Renal pelvis (tissue), 4 donors: ENCODE data around the gene SLC35E3. TPM values are rescaled to one million over a fixed set of nuclear protein-coding genes. Genes with fewer than 3 reads are reported as not detected.
"Not testable (repeated sequence)": the region's sequence is repeated elsewhere in the genome, so short reads cannot be mapped to it uniquely, and the experiment has no call there.

ENCODE experiments used
- DNase-seq: peaks from one replicate; pipeline ENCODE4 v3.0.0-alpha.2; 2013
- polyA plus RNA-seq, 3 donors: library from polyadenylated mRNA; unstranded; fragments of 120-200 nt; gene quantifications; one replicate each; pipeline ENCODE4 v1.2.1, GENCODE V29; 2013; ENCODE audit not compliant: insufficient read length in 3 of 3

Gene SLC35E3
- polyA plus RNA-seq, 3 donors: 12.8 to 24.0 (median 18.9) TPM

DNA sequence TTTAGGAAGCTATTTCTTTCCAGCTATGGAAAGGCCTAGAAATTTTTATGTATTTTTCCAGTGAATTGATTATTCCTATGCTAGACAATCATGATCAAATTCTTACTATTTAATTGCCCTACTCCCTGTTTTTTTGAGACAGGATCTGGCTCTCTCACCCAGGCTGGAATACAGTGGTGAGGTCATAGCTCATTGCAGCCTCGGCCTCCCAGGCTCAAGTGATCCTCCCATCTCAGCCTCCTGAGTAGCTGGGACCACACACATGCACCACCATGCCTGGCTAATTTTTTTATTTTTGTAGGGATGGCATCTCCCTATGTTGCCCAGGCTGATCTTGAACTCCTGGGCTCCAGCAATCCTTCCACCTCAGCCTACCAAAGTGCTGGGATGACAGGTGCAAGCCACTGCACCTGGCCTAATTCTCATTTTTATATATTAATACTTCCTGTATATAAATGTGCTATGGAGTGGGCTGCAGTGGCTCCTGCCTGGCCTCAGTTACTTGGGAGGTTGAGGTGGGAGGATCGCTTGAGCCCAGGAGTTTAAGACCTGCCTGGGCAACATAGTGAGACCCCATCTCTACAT lies 46.0 kb downstream of the SLC35E3 start:
- DNase-seq: no peak

DNA sequence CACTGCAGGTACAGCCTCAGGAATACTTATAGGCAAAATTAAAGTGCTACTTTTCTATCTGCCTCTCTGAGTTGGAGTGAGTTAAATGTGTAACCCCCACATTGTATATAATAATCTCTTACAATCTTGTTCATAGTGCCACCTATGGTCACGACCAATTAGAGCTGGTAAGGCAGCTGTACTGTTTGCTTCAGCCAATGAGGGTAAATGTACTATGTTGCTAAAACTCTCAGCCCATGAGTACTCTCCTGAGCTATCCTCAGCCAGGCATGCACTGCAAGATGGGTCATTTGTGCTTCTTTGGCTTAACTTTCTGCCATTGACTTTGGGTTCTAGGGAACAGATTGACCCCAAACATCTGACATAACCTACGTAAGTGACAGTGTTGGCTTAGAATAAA lies 47.0 kb downstream of the SLC35E3 start:
- no peak for DNase-seq

DNA sequence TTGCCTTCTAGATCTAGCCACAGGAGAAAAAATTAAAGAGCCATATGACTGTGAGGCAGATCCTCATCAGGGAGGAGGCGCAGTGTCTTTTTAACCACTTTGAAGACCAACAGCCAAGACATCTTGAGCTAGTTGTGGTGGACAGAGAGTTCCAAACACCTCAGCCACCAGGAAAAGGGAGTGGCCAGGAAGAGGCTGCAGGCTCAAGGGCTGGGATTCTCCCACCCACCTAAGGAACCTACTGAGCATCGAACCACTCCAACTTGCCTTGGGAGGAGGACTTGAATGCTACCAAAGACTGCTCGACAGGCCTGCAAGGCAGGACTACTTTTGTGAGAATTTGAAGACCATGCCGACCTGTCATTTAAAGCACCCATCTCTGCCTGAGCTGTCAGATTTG lies 47.5 kb downstream of the SLC35E3 start:
- no peak for DNase-seq

DNA sequence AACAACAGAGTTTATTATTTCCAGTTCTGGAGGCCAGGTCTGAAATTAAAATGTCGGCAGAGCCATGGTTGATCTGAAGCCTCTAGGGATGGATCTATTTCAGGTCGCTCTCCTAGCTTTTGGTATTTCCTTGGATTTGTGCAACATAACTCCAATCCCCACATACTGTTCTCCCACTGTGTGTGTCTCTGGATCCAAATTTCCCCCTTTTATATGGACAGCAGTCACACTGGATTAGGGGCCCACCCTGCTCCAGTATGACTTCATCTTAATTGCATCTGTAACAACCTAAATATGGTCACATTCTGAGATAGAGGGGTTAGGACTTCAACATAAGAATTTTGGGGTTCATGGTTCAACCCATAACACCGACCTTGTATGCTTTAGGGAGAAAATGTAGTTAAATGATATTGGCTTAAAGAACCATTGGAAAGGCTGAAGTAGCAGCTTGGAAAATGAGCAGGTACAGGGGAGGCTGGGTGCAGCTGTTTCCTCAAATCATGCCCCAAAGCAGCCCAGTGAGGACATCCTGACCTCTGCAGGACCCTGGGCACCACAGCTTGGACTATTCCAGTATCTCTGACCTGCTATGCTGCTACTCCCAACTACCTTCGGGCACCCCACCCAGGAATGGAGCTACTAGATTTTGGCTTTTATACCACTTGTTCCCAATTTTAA lies 48.1 kb downstream of the SLC35E3 start:
- no peak for DNase-seq

DNA sequence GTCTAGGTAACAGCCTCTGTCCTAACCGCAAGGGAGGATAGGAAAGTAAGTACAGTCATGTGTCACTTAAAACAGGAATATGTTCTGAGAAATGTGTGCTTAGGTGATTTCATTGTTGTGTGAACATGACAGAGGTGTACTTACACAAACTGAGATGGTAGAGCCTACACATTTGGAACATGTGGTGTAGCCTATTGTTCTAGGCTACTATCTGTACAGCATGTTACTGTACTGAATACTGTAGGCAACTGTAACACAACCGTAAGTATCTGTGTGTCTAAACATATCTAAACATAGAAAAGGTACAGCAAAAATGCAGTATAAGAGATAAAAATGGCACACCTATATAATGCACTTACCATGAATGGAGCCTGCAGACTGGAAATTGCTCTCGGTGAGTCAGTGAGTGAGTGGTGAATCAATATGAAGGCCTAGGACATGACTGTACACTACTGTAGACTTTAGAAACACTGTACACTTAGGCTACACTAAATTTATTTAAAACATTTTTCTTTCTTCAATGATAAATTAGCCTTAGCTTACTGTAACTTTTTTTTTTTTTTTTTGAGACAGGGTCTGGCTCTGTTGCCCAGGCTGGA lies 48.8 kb downstream of the SLC35E3 start:
- DNase-seq: no peak

DNA sequence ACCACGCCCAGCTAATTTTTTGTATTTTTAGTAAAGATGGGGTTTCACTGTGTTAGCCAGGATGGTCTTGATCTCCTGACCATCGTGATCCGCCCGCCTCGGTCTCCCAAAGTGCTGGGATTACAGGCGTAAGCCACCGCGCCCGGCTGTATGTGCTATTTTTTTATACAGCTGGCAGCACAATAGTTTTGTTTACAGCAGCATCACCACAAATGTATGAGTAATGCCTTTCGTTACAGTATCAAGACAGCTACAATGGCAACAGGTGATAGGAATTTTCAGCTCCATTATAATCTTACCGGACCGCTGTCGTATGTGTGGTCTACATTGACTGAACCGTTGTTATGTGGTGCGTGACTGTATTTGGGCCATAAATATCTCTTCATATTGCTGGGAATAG lies 50.4 kb downstream of the SLC35E3 start:
- DNase-seq: no peak

DNA sequence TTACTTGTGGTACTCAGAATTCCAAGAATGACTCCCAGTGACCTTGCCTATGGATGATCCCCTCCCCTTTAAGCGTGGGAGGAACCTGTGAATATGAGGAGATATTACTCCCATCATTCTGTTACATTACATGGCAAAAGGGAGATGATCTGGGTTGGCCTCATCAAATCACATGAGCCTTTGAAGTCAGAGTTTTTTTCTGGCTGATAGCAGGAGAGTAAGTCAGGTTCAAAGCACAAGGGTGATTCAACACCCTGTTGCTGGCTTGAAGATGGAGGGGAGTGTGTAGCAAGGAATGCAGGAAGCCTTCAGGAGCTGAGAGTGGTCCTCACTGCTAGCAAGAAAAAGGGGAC lies 52.9 kb downstream of the SLC35E3 start:
- no peak for DNase-seq

DNA sequence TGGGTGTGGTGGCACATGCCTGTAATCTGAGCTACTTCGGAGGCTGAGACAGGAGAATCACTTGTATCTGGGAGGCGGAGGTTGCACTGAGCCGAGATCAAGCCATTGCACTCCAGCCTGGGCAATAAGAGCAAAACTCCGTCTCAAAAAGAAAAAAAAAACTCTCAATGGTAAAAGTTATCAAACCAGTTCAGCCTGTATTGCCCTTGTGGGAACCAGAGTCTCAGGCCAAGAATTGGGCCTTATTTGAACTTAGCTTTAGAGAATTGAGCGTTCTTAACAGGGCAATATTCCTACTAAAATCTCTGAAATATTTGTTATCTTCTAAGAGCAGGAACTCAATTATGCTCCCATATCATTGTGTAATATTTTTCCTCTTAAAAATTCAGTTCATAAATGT lies 54.3 kb downstream of the SLC35E3 start:
- no peak for DNase-seq

DNA sequence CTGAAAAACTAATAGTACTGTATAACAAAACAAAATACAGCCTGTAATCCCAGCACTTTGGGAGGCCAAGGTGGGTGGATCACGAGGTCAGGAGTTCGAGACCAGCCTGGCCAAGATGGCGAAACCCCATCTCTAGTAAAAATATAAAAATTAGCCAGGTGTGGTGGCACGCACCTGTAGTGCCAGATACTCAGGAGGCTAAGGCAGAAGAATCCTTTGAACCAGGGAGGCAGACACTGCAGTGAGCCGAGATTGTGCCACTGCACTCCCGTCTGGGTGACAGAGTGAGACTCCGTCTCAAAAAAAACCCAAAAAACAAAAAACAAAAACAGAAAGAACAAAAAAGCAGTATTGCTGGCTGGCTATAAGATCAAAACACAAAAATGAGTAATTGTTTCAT lies 55.1 kb downstream of the SLC35E3 start:
- not testable (repeated sequence) for DNase-seq

DNA sequence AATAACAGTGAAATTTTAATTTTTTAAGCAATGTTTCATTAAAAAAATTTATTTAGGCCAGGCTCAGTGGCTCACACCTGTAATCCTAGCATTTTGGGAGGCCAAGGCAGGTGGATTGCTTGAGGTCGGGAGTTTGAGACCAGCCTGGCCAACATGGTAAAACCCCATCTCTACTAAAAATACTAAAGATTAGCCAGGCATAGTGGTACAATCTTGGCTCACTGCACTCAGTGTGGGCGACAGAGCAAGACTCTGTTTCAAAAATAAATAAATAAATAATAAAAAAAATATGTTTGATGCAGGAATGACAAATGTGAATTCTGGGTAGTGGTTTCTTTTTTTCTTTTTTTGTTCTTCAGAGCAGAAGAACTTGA lies 56.4 kb downstream of the SLC35E3 start:
- DNase-seq: not testable (repeated sequence)

DNA sequence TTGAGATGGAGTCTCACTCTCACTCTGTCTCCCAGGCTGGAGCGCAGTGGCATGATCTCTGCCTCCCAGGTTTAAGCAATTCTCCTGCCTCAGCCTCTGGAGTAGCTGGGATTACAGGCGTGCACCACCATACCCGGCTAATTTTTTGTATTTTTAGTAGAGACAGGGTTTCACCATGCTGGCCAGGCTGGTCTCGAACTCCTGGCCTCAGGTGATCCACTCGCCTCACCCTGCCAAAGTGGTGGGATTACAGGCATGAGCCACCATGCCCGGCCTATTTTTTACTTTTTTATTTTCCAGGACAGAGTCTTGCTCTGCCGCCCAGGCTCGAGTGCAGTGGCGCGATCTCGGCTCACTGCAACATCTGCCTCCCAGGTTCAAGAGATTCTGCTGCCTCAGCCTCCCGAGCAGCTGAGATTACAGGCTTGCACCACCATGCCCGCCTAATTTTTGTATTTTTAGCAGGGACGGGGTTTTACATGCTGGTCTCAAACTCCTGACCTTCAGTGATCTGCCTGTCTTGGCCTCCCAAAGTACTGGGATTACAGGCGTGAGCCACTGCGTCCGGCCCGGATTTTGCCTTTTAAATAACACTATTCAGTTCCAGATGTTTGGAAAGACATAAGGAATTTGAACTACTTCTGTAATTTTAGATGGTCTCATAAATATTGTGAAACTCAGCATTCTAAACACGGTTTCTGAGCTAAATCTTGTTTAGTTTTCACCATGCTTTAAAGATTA lies 57.1 kb downstream of the SLC35E3 start:
- not testable (repeated sequence) for DNase-seq

DNA sequence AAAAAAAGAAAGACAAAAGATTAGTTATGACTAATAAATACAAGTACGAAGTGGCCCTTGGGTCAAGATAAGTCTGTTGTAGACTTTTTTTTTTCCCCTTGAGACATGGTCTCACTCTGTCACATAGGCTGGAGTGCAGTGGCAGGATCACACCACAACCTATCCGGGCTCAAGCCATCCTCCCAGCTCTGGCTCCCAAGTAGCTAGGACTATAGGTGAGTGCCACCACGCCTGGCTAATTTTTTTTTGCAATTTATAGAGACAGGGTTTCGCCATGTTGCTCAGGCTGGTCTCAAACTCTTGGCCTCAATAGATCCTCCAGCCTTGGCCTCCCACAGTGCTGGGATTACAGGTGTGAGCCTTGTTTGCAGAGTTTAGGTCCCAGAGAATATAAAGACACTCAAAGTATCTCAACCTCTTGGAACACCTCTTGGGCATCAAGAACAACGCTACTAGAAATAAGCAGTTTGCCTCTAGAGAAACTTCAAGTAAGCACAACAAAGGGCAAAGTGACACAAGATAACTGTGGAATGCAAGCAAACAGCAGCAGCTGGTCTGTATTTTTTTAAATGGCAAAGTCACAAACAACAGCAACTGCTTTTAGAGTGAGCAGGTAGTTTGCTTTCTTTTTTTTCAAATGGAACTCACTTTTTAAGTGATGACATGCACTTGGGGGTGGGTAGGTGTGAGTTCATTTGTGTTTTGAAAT lies 58.1 kb downstream of the SLC35E3 start:
- no peak for DNase-seq

DNA sequence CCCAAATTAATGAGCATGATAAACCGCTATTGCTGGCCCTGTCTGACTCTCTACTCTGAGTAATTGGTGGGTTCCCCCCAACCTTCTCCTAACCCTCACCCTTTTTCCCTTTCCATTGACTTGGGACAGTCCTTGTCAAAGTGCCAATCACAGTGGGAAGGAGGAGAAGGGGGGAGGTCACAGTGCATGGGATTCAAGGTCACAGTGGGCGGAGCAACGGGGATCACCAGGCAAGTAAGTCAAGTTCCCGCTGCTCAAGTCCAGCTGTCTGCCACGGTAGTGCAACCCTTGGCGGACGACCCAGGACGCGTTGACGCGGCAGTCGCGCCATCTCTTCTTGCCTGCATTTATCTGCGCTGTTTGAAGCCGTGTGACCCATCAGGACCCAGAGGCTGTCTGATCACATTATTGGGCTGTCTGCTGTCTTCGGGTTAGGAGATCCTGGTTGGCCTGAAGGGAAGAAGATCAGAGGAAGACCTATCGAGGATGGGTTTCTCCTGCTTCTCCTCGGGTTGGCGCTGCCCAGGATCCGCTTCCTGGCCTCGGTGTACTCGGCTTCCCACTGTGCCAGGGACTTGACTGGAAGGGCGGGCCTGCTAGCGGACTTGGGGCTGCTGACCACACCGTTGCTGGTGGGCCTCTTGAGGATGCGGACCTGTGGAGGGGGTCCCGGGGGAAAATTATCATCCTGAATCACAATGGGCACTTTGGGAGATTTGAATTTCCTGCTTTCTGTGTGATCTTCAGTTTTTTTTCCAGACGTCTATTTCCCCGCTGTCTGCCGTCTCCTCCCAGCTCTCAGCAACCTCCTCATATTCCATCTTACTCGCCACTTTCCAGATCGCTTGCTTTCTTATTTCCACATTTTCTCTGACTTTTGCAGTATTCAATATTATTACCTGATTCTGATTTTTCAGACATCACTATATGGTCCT lies 58.9 kb downstream of the SLC35E3 start:
- DNase-seq: no peak

DNA sequence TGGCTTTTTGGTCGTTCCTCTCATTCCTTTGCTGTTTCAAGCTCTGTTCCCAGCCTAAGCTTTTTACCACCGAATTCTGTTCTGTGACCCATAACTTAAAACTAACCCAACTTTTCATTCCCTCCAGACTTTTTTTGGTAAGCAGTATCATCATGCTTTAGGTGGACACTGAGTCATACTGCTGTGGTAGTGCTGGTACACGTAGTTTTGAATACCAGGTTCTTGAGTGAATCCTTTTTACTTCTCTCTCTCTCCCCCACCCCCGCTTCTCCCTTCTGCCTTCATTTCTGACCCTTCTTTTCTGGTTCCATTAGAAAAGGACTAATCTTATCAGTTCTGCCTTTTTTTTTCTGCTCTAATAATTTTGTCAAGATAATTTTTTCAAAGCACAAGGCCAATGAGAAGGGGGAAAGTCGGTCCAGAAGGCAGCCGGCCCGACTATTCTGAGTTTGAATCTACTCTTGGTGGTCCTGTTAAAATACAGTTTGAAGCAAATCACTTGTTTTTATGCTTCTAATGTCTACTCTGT lies 59.7 kb downstream of the SLC35E3 start:
- DNase-seq: no peak

DNA sequence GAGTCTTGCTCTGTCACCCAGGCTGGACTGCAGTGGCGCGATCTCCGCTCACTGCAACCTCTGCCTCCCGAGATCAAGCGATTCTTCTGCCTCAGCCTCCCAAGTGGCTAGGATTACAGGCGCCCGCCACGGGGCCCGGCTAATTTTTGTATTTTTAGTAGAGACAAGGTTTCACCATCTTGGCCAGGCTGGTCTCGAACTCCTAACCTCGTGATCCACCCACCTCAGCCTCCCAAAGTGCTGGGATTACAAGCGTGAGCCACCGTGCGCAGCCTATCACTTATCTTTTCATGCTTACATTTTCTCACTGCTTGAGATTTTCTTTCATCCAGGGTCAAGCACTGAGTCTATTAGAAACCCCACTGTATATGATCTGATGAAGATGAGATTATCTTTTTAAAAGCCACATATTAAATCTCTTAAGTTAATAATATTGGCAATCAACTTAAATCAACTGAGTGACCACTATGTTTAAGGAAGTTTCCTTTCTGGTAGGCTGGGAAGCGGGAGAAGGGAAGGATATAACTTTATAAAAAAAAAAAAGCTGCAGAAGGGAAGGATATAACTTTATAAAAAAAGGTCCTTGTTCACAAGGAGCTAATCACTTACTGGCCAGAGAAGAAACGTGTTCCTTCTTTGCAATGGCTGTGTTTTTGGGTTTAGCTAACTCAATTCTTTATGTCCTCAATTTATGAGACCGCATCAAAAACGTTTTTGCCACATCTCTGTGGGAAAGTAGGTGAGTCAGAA lies 60.7 kb downstream of the SLC35E3 start:
- no peak for DNase-seq

DNA sequence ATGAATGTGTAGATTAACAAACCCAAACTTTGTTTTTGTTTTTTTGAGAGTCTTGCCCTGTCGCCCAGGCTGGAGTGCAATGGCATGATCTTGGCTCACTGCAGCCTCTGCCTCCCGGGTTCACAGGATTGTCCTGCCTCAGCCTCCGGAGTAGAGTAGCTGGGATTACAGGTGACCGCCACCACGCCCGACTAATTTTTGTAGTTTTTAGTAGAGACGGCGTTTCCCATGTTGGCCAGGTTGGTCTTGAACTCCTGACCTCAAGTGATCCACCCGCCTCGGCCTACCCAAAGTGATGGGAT lies 61.2 kb downstream of the SLC35E3 start:
- DNase-seq: not testable (repeated sequence)

DNA sequence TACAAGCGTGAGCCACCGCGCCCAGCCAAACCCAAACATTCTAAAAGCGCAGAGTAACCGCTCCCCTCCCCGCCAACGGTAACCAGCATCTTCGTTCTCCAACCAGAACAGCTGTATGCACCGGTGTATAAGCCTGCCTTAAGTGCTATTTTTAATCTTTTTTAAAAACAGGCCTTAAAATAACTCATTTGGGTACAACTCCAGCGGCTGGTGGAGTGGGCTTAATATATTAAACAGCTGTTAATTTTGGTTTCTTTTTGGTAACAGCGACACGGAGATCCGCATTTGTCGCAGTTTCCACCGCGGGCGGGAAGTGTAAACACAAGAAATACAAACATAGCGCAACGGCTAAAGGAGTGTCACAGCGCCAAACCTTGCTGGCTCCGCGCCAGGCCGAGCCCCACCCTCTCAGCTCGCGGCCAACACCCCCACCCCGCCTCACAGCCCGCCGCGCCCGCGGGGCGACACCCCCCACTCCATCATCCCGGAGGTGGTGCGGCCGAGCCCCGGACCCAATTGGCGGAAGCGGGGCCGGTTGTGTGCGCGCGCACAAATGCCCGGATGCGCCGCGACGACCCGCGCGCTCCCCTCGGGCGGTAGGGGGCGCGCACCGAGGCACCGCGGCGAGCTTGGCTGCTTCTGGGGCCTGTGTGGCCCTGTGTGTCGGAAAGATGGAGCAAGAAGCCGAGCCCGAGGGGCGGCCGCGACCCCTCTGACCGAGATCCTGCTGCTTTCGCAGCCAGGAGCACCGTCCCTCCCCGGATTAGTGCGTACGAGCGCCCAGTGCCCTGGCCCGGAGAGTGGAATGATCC lies 61.8 kb downstream of the SLC35E3 start, which contains the start of gene MDM2:
Gene MDM2 (plus strand): TSS at position 602 of the 812 bp plus-strand sequence. CDS start 301 bp downstream, outside the sequence.
- peak; percentile 91 for DNase-seq

DNA sequence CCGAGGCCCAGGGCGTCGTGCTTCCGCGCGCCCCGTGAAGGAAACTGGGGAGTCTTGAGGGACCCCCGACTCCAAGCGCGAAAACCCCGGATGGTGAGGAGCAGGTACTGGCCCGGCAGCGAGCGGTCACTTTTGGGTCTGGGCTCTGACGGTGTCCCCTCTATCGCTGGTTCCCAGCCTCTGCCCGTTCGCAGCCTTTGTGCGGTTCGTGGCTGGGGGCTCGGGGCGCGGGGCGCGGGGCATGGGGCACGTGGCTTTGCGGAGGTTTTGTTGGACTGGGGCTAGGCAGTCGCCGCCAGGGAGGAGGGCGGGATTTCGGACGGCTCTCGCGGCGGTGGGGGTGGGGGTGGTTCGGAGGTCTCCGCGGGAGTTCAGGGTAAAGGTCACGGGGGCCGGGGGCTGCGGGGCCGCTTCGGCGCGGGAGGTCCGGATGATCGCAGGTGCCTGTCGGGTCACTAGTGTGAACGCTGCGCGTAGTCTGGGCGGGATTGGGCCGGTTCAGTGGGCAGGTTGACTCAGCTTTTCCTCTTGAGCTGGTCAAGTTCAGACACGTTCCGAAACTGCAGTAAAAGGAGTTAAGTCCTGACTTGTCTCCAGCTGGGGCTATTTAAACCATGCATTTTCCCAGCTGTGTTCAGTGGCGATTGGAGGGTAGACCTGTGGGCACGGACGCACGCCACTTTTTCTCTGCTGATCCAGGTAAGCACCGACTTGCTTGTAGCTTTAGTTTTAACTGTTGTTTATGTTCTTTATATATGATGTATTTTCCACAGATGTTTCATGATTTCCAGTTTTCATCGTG lies 62.6 kb downstream of the SLC35E3 start:
- DNase-seq: peak; percentile 75
